H1 (cell line): ENCODE results near the gene CANX. TPM values are rescaled to one million over a fixed set of nuclear protein-coding genes. Genes with fewer than 3 reads are reported as not detected.

Experiments used
- CTCF ChIA-PET: fragments of 300-600 bp; sonication (Branson Sonifier 250); formaldehyde crosslinking; loops from one replicate; lab custom pipeline; 2021; ENCODE audit not compliant: partially characterized antibody; lab: Charles Lee
- POLR2A ChIA-PET: fragments of 300-600 bp; sonication (Branson Sonifier 250); formaldehyde crosslinking; loops from one replicate; lab custom pipeline; 2021; ENCODE audit warnings: inconsistent platforms; ENCODE audit not compliant: partially characterized antibody; lab: Charles Lee
- DNase-seq, 2 experiments: peaks; one replicate each; pipeline versions ENCODE4 v3.0.0 to v3.0.0-alpha.2; 2010 to 2022; ENCODE audit warnings: low spot score in 2 of 2, low read depth in 1 of 2, mixed read lengths in 1 of 2
- FAIRE-seq: peaks from 2 replicates; lab custom pipeline; 2011; peaks lifted over from hg19 to GRCh38; lab: Jason Lieb, UNC
- H2AFZ ChIP-seq: 2 replicates; pipeline ENCODE4 v1.8.1; 2012; ENCODE audit warnings: low read length, inconsistent platforms
- H2AK5ac ChIP-seq: 2 replicates; pipeline ENCODE4 v1.6.1; 2013; ENCODE audit warnings: low read depth, low read length
- H2BK120ac ChIP-seq: replicated peaks from 2 replicates; pipeline ENCODE3; 2013; ENCODE audit warnings: low read depth, low read length, inconsistent platforms
- H2BK12ac ChIP-seq: 2 replicates; pipeline ENCODE4 v1.6.1; 2013; ENCODE audit warnings: low read depth, low read length
- H2BK15ac ChIP-seq: 2 replicates; pipeline ENCODE4 v1.6.1; 2013; ENCODE audit warnings: low read length
- H2BK20ac ChIP-seq: 2 replicates; pipeline ENCODE4 v1.6.1; 2013; ENCODE audit warnings: low read length
- H2BK5ac ChIP-seq: 2 replicates; pipeline ENCODE4 v1.6.1; 2013; ENCODE audit warnings: low read depth, low read length
- H3K14ac ChIP-seq: 2 replicates; pipeline ENCODE4 v1.6.1; 2013; ENCODE audit warnings: inconsistent platforms; ENCODE audit not compliant: insufficient read length
- H3K18ac ChIP-seq: 2 replicates; pipeline ENCODE4 v1.6.1; 2013; ENCODE audit warnings: low read length; ENCODE audit errors: extremely low read depth
- H3K23ac ChIP-seq: 2 replicates; pipeline ENCODE4 v1.6.1; 2013; ENCODE audit warnings: inconsistent platforms; ENCODE audit not compliant: insufficient read length
- H3K23me2 ChIP-seq: 2 replicates; pipeline ENCODE4 v1.6.1; 2013; ENCODE audit warnings: low read depth, low read length
- H3K27ac ChIP-seq: 2 replicates; pipeline ENCODE4 v1.6.1; 2011; ENCODE audit warnings: low read depth, low read length, inconsistent platforms
- H3K27me3 ChIP-seq, 4 experiments: replicated peaks in 1 of 4; 1 replicate in 1 of 4; 2 replicates in 3 of 4; pipeline versions ENCODE4 v1.6.1 to v1.8.1; 2011 to 2013; ENCODE audit warnings: low read length in 3 of 4, mild to moderate bottlenecking in 3 of 4, inconsistent platforms in 2 of 4, mixed read lengths in 2 of 4, moderate library complexity in 1 of 4; ENCODE audit not compliant: control insufficient read depth in 3 of 4, insufficient read depth in 3 of 4; ENCODE audit errors: extremely low read depth in 1 of 4
- H3K36me3 ChIP-seq, 4 experiments: 2 replicates each; pipeline versions ENCODE4 v1.6.1 to v1.8.1; 2011 to 2013; ENCODE audit warnings: mild to moderate bottlenecking in 4 of 4, low read length in 3 of 4, moderate library complexity in 2 of 4, control low read depth in 1 of 4, inconsistent platforms in 1 of 4; ENCODE audit not compliant: insufficient read depth in 4 of 4, control insufficient read depth in 2 of 4
- H3K4ac ChIP-seq: replicated peaks from 2 replicates; pipeline ENCODE3; 2013; ENCODE audit warnings: low read length, low read depth, mixed read lengths, inconsistent platforms; ENCODE audit not compliant: insufficient read length
- H3K4me1 ChIP-seq, 4 experiments: replicated peaks in 1 of 4; 1 replicate in 1 of 4; 2 replicates in 3 of 4; pipeline versions ENCODE4 v1.6.1 to v1.8.1; 2011 to 2013; ENCODE audit warnings: low read length in 3 of 4, inconsistent platforms in 2 of 4, mixed read lengths in 1 of 4; ENCODE audit not compliant: insufficient read depth in 4 of 4, control insufficient read depth in 3 of 4
- H3K4me2 ChIP-seq, 2 experiments: 2 replicates each; pipeline versions ENCODE4 v1.6.1 to v1.8.1; 2011 to 2013; ENCODE audit warnings: low read depth in 2 of 2, low read length in 2 of 2, control low read depth in 1 of 2, inconsistent platforms in 1 of 2, mild to moderate bottlenecking in 1 of 2; ENCODE audit not compliant: insufficient read depth in 1 of 2
- H3K4me3 ChIP-seq, 4 experiments: fragments of 200-600, 300-600 bp in 1 of 4; sonication (generic), shearing (Covaris generic), sonication (Bioruptor Twin) in 1 of 4; 2 replicates each; pipeline versions ENCODE4 v1.5.1 to v1.8.1; 2011 to 2016; ENCODE audit warnings: low read length in 4 of 4, low read depth in 3 of 4, control low read depth in 2 of 4, inconsistent platforms in 2 of 4, mild to moderate bottlenecking in 2 of 4, mixed read lengths in 1 of 4, moderate library complexity in 1 of 4; ENCODE audit not compliant: insufficient read depth in 2 of 4; ENCODE audit errors: extremely low read depth in 1 of 4
- H3K56ac ChIP-seq: replicated peaks from 2 replicates; pipeline ENCODE3; 2013; ENCODE audit warnings: low read depth, mild to moderate bottlenecking, mixed read lengths, low read length, inconsistent platforms; ENCODE audit not compliant: insufficient read length
- H3K79me1 ChIP-seq: 2 replicates; pipeline ENCODE4 v1.6.1; 2013; ENCODE audit warnings: low read depth, low read length, control low read depth
- H3K79me2 ChIP-seq, 2 experiments: 2 replicates each; pipeline versions ENCODE4 v1.6.1 to v1.8.1; 2012 to 2013; ENCODE audit warnings: low read length in 2 of 2, mild to moderate bottlenecking in 2 of 2, inconsistent platforms in 1 of 2; ENCODE audit not compliant: insufficient read depth in 2 of 2, control insufficient read depth in 1 of 2
- H3K9ac ChIP-seq, 4 experiments: replicated peaks in 1 of 4; 1 replicate in 1 of 4; 2 replicates in 3 of 4; pipeline versions ENCODE4 v1.6.1 to v1.8.1; 2011 to 2013; ENCODE audit warnings: low read depth in 3 of 4, low read length in 3 of 4, control low read depth in 2 of 4, mild to moderate bottlenecking in 2 of 4, moderate library complexity in 2 of 4, inconsistent platforms in 1 of 4; ENCODE audit errors: extremely low read depth in 1 of 4
- H3K9me3 ChIP-seq, 2 experiments: 2 replicates each; pipeline versions ENCODE4 v1.6.1 to v1.8.1; 2012 to 2013; ENCODE audit warnings: mild to moderate bottlenecking in 2 of 2, moderate library complexity in 2 of 2, control low read depth in 1 of 2, inconsistent platforms in 1 of 2, low read depth in 1 of 2, low read length in 1 of 2, mixed read lengths in 1 of 2; ENCODE audit not compliant: insufficient read depth in 2 of 2
- H4K20me1 ChIP-seq, 2 experiments: replicated peaks in 1 of 2; 2 replicates each; pipeline versions ENCODE3 to v1.8.1; 2011 to 2013; ENCODE audit warnings: inconsistent platforms in 2 of 2, low read length in 2 of 2, mild to moderate bottlenecking in 1 of 2; ENCODE audit not compliant: insufficient read depth in 2 of 2, control insufficient read depth in 1 of 2
- H4K5ac ChIP-seq: 2 replicates; pipeline ENCODE4 v1.6.1; 2013; ENCODE audit warnings: low read length, low read depth, mixed read lengths, inconsistent platforms; ENCODE audit not compliant: insufficient read length
- H4K8ac ChIP-seq: 2 replicates; pipeline ENCODE4 v1.8.0; 2013; ENCODE audit warnings: mild to moderate bottlenecking, moderate library complexity, low read length, inconsistent platforms; ENCODE audit not compliant: insufficient read depth; ENCODE audit errors: extremely low read depth
- H4K91ac ChIP-seq: replicated peaks from 2 replicates; pipeline ENCODE3; 2013; ENCODE audit warnings: low read length, mixed read lengths, inconsistent platforms; ENCODE audit not compliant: insufficient read length
- BACH1 ChIP-seq: IDR thresholded peaks from 2 replicates; pipeline ENCODE4 v1.6.1; 2012; ENCODE audit warnings: low read length, improper control_type of control experiment
- KDM1A ChIP-seq: fragments of 200-600, 300-600 bp; sonication (generic); IDR thresholded peaks from 2 replicates; pipeline ENCODE4 v1.7.1; 2016; ENCODE audit warnings: mild to moderate bottlenecking, low read length, borderline replicate concordance
- MAFK ChIP-seq: IDR thresholded peaks from 2 replicates; pipeline ENCODE4 v1.6.1; 2012; ENCODE audit warnings: low read depth, mild to moderate bottlenecking, improper control_type of control experiment, low read length
- POU5F1 ChIP-seq: IDR thresholded peaks from 2 replicates; pipeline ENCODE4 v1.6.1; 2011; ENCODE audit warnings: low read depth, mild to moderate bottlenecking, low read length, moderate library complexity
- WGBS, 2 experiments: shearing (Covaris generic) in 1 of 2; methylation state at CpG; one replicate each; pipeline versions ENCODE4 v1.1.6 to v1.1.7; 2013 to 2015; ENCODE audit warnings: low lambda C conversion rate in 2 of 2, mixed read lengths in 2 of 2, inconsistent platforms in 1 of 2, low coverage in 1 of 2, missing lambda C conversion rate in 1 of 2; ENCODE audit not compliant: insufficient replicate concordance in 2 of 2, insufficient coverage in 1 of 2, insufficient read length in 1 of 2; ENCODE audit errors: extremely low coverage in 1 of 2, missing lambda C conversion rate in 1 of 2; 5-methylcytosine and 5-hydroxymethylcytosine counted together
- polyA plus RNA-seq, 7 experiments: library from polyadenylated mRNA; depleted of rRNA in 3 of 7; stranded (reverse) in 5 of 7; unstranded in 2 of 7; fragments of >200 nt in 5 of 7; fragments of 200-250 nt in 2 of 7; gene quantifications; 1 replicate in 5 of 7; 2 replicates in 1 of 7; 4 replicates in 1 of 7; pipeline versions ENCODE4 v1.2.1 to v1.2.3, GENCODE V29; 2011 to 2013; ENCODE audit warnings: missing spikeins in 2 of 7, mixed read lengths in 2 of 7
- total RNA-seq: library from RNA; stranded (reverse); fragmentation: NEBNext Ultra II Directional; extraction: Animal tissue kit (Norgen Biotek cat#: 25700); gene quantifications from 2 replicates; pipeline ENCODE4 v1.2.1, GENCODE V29; 2021

Gene CANX
- total and polyA plus RNA-seq, 2 of the 8 experiments (the other 6 are each of a cell fraction or from before 2014, with no cell fraction given) = 136 to 691 TPM

GRCh38 chr5:179773686-179774040 is 74.9 kb downstream of the CANX start:
- WGBS, 2 experiments = 90% methylated on average over 9 of the region's 9 CpGs; no CpG with 5 or more reads in 1 of the 2 experiments
- Histone ChIP-seq H4K91ac (no peak overlapping the region), H3K56ac (no peak overlapping the region), H2AFZ (no peak overlapping the region), H3K36me3 (peaks cover 19 to 61% (median 50%) of the 10 kb centered on the region in 4 experiments), H4K8ac (no peak overlapping the region), H2BK5ac (no peak overlapping the region), H3K4me1 (0 out of 7 replicates have a peak, but pooled peaks cover 0 to 2% (median 0%) of the 10 kb centered on the region in 4 experiments), H3K18ac (no peak overlapping the region), H3K4me3 (no peak overlapping the region), H2BK12ac (no peak overlapping the region), H3K14ac (no peak overlapping the region), H3K23me2 (no peaks in the 10 kb centered on the region), H3K27me3 (no peaks in the 10 kb centered on the region), H3K4ac (no peak overlapping the region), H3K9me3 (no peaks in the 10 kb centered on the region), H2BK20ac (no peak overlapping the region), H2BK15ac (no peak overlapping the region), H2BK120ac (no peak overlapping the region), H4K20me1 (peaks cover 0 to 6% of the 10 kb centered on the region in 2 experiments), H3K4me2 (no peak overlapping the region), H3K23ac (no peak overlapping the region), H3K79me2 (peaks cover 0 to 3% of the 10 kb centered on the region in 2 experiments; a peak in 1 of 4 replicates), H3K27ac (no peak overlapping the region), H3K9ac (no peak overlapping the region), H3K79me1 (peaks cover 2% of the 10 kb centered on the region), H4K5ac (no peak overlapping the region), H2AK5ac (no peak overlapping the region)
- CTCF ChIA-PET = interaction anchor here (3.4 kb wide), 1 partner anchor 11 kb away, joined by 19 read pairs; no protein-coding TSS in a partner anchor
- POLR2A ChIA-PET = interaction anchor here (1.4 kb wide), 1 partner anchor 150 kb away, joined by 3 read pairs; the partner anchor contains the start of gene HNRNPH1
- DNase-seq (no peak), FAIRE-seq (no peak)
- TF ChIP-seq MAFK (no peak), KDM1A (no peak), BACH1 (no peak), POU5F1 (no peak)
